Body of pancreas (tissue), 4 donors: ENCODE results near the gene EBF3.

Source experiments
- CTCF ChIP-seq, 7 experiments: fragments of 450-650 bp in 4 of 7; fragments of 200-600 bp in 3 of 7; sonication (generic) in 3 of 7; IDR thresholded peaks; one replicate each; pipeline ENCODE4 v1.5.1; 2016 to 2019; ENCODE audit warnings: antibody characterized with exemption in 7 of 7
- POLR2A ChIP-seq, 3 donors: fragments of 450-650 bp; IDR thresholded peaks; one replicate each; pipeline ENCODE4 v1.6.1; 2016; ENCODE audit warnings: antibody characterized with exemption in 3 of 3, mild to moderate bottlenecking in 2 of 3

DNA sequence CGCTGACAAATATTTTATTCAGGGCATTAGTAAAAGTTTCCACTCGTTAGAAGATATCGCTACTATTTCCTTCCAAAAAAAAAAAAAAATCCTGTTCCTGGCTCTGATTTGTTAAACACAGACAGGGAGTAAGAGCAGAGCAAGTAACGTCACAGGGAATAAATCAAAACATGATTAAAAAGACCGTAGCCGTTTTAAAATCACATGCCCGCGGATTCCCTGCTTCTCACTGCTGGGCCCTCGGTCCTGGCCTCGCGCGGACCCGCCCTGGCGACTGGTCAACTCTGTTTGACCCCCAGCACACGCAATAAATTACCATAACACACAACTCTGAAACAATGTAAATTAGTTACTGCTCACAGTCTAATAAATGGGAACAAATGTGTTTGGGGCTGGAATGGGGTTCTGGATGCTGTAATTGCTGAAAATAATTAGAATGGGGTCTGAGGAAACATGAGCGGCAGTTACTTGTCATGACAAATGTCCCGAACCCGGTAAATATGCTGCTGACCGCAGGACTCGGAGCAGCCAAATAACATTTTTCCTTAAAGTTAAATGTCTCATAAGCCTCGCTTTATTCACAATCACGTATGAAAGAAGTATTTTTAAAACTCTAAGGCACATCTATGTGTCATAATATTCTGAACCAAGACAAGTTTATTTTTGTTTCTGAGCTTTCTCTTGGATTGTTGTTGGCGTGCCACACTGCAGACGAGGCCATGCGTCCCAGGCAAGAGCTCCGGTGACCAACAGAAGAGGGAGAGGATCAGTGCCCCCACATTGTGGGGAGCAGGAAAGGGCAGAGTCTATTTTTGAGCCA, 17.9 kb downstream of the EBF3 start:
- no peak for TF ChIP-seq CTCF (IDR thresholded peaks at IDR 0.05)
- TF ChIP-seq POLR2A (IDR thresholded peaks at IDR 0.05), result no peak
